Naive B cell (primary cell): ENCODE results near the gene TUBAL3. TPM values are rescaled to one million over a fixed set of nuclear protein-coding genes. Genes with fewer than 3 reads are reported as not detected.

ENCODE experiments used
- ATAC-seq, 2 donors: fragments of 150-1000 bp; cut with Tn5 transposase; 2 replicates each; pipeline ENCODE4 v1.10.0; 2021; ENCODE audit warnings: low read depth in 2 of 2, mild to moderate bottlenecking in 2 of 2, moderate library complexity in 2 of 2
- DNase-seq: peaks from one replicate; pipeline ENCODE4 v3.0.0; 2022
- H3K27ac Mint-ChIP-seq, 6 donors: one replicate each; pipeline ENCODE4 v1.8.0; 2020 to 2022; ENCODE audit warnings: mild to moderate bottlenecking in 6 of 6, mixed read lengths in 6 of 6, moderate library complexity in 5 of 6, inconsistent platforms in 2 of 6
- H3K27me3 Mint-ChIP-seq, 3 donors: one replicate each; pipeline ENCODE4 v1.8.0; 2021 to 2022; ENCODE audit warnings: mixed read lengths in 3 of 3, mild to moderate bottlenecking in 1 of 3
- H3K36me3 Mint-ChIP-seq, 2 donors: one replicate each; pipeline ENCODE4 v1.8.0; 2020 to 2022; ENCODE audit warnings: mixed read lengths in 2 of 2, inconsistent platforms in 1 of 2, mild to moderate bottlenecking in 1 of 2
- H3K4me1 Mint-ChIP-seq, 3 donors: one replicate each; pipeline ENCODE4 v1.8.0; 2020 to 2022; ENCODE audit warnings: mixed read lengths in 3 of 3, inconsistent platforms in 1 of 3, mild to moderate bottlenecking in 1 of 3, moderate library complexity in 1 of 3
- H3K4me3 Mint-ChIP-seq, 8 donors: one replicate each; pipeline ENCODE4 v1.8.0; 2020 to 2022; ENCODE audit warnings: mild to moderate bottlenecking in 8 of 8, mixed read lengths in 8 of 8, moderate library complexity in 8 of 8, inconsistent platforms in 2 of 8
- H3K9me3 Mint-ChIP-seq, 7 donors: one replicate each; pipeline ENCODE4 v1.8.0; 2020 to 2022; ENCODE audit warnings: mixed read lengths in 7 of 7, mild to moderate bottlenecking in 5 of 7, inconsistent platforms in 2 of 7, moderate library complexity in 1 of 7
- polyA plus RNA-seq, 6 donors: library from polyadenylated mRNA; unstranded; fragments of 300-500 nt; fragmentation: Illumina TruSeq; gene quantifications; one replicate each; pipeline ENCODE4 v1.2.3, GENCODE V29; 2021; ENCODE audit warnings: low read depth in 6 of 6

Gene TUBAL3
- polyA plus RNA-seq, 6 donors from 2014 or later = not detected

GRCh38 chr10:5364890-5365338 lies 39.7 kb downstream of the TUBAL3 start, which contains the start of gene UCN3:
TSS of gene UCN3 (plus strand) at chr10:5364966. CDS start at chr10:5373721, 8,755 bp downstream.
- DNase-seq = no peak
- no peak for ATAC-seq
- H3K4me3 Mint-ChIP-seq = no peak within 1 kb of the TSS
- H3K27me3 Mint-ChIP-seq = peaks cover 15 to 31% (median 18%) of the 10 kb centered on the region in 3 donors
- peak within 1 kb of the TSS in 1 of 6 donors; percentile 4 for H3K27ac Mint-ChIP-seq
- no peaks in the 10 kb centered on the region for H3K36me3 Mint-ChIP-seq
- no peaks in the 10 kb centered on the region for H3K9me3 Mint-ChIP-seq
- H3K4me1 Mint-ChIP-seq = no peaks in the 10 kb centered on the region

DNA sequence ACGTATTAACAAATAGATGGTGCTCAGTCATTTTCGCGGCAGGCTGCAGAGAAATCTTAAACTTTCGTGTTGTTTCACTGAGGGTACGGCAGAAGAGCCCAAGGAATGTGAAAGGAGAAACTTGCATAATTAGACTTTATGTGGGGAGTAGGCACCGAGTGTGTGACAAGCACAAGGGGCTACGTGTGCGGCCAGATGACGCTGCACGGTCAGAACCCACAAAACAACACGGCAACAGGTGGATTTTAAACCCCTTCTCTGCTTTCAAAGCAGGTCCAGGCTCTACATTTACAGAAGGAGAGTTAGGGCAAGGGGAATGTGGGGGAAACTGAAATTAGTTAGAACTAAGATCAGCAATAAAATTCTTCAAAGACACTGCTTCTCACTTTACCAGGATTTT lies 40.3 kb downstream of the TUBAL3 start:
- Mint-ChIP-seq H3K4me1 (no peaks in the 10 kb centered on the region), H3K27ac (no peak overlapping the region), H3K9me3 (no peaks in the 10 kb centered on the region), H3K36me3 (no peaks in the 10 kb centered on the region), H3K4me3 (no peak overlapping the region), H3K27me3 (peaks cover 18 to 35% (median 19%) of the 10 kb centered on the region in 3 donors)
- no peak for ATAC-seq
- DNase-seq = no peak

DNA sequence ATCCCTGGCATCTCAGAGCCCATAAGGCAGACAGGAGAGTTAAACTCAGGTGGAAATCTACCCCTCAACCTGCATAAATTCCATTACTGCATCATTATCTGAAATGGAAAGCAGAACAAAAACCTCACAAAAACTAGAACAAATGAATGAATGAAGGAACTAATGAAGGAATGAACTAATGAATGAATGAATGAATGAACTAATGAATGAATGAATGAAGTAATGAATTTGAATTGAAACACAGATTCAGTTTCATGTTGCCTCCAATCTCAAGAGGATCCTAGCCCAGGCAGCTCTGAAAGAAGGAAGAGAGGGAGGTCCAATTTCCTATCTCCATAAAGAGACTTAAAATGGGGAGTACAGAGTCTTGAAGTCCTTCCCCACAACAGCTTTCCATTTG lies 41.8 kb downstream of the TUBAL3 start:
- Mint-ChIP-seq H3K4me1 (no peaks in the 10 kb centered on the region), H3K4me3 (no peak overlapping the region), H3K36me3 (no peaks in the 10 kb centered on the region), H3K9me3 (no peaks in the 10 kb centered on the region), H3K27me3 (peaks cover 28 to 44% (median 30%) of the 10 kb centered on the region in 3 donors), H3K27ac (no peak overlapping the region)
- no peak for DNase-seq
- no peak for ATAC-seq

GRCh38 chr10:5361966-5362365 lies 42.7 kb downstream of the TUBAL3 start:
- Mint-ChIP-seq H3K4me1 (no peaks in the 10 kb centered on the region), H3K4me3 (no peak overlapping the region), H3K9me3 (no peaks in the 10 kb centered on the region), H3K36me3 (no peaks in the 10 kb centered on the region), H3K27me3 (peaks cover 35 to 48% (median 38%) of the 10 kb centered on the region in 3 donors), H3K27ac (no peak overlapping the region)
- no peak for ATAC-seq
- no peak for DNase-seq

- H3K4me1 Mint-ChIP-seq = no peaks in the 10 kb centered on the region
- no peaks in the 10 kb centered on the region for H3K36me3 Mint-ChIP-seq
- no peak for DNase-seq
- H3K27me3 Mint-ChIP-seq = peaks cover 32 to 45% (median 40%) of the 10 kb centered on the region in 3 donors
- no peak for ATAC-seq
- peak overlapping the region in 1 of 6 donors; percentile 30 for H3K27ac Mint-ChIP-seq
- no peak overlapping the region for H3K4me3 Mint-ChIP-seq
- no peaks in the 10 kb centered on the region for H3K9me3 Mint-ChIP-seq
These were observed 44.2 kb downstream of the TUBAL3 start for GRCh38 chr10:5360318-5360915.

GRCh38 chr10:5356302-5356763 lies 48.3 kb downstream of the TUBAL3 start:
- H3K36me3 Mint-ChIP-seq = no peaks in the 10 kb centered on the region
- H3K27ac Mint-ChIP-seq = no peak overlapping the region
- H3K9me3 Mint-ChIP-seq = no peaks in the 10 kb centered on the region
- ATAC-seq = no peak
- peaks cover 29 to 38% (median 35%) of the 10 kb centered on the region in 3 donors for H3K27me3 Mint-ChIP-seq
- no peak overlapping the region for H3K4me3 Mint-ChIP-seq
- H3K4me1 Mint-ChIP-seq = no peaks in the 10 kb centered on the region
- DNase-seq = no peak

GRCh38 chr10:5355594-5356301 lies 48.9 kb downstream of the TUBAL3 start:
- Mint-ChIP-seq H3K4me1 (no peaks in the 10 kb centered on the region), H3K4me3 (no peak overlapping the region), H3K9me3 (no peaks in the 10 kb centered on the region), H3K36me3 (no peaks in the 10 kb centered on the region), H3K27me3 (peaks cover 27 to 35% (median 33%) of the 10 kb centered on the region in 3 donors), H3K27ac (no peak overlapping the region)
- ATAC-seq (no peak), DNase-seq (no peak)

DNA sequence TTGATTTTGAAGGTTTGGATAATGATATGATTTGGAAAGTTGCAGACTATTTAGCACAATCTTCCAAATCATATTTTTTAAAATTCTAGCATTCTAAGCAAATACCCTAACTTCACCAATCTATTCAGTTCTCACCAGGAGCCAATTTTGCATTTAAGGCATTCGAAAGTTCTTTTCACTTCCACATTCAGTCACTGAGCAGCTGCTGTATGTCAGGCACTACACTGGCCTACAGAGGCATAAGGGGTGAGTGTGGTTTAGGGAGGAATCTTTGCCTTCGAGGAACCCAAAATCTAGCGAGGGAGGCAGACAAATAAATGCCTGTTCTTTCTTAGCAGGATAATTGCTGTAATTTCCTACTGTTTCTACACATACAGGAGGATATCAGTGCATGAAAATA lies 50.6 kb downstream of the TUBAL3 start:
- H3K27ac Mint-ChIP-seq = no peak overlapping the region
- H3K36me3 Mint-ChIP-seq = no peaks in the 10 kb centered on the region
- H3K4me3 Mint-ChIP-seq = no peak overlapping the region
- DNase-seq (no peak), ATAC-seq (no peak)
- H3K27me3 Mint-ChIP-seq = peaks cover 21 to 35% (median 24%) of the 10 kb centered on the region in 3 donors
- no peaks in the 10 kb centered on the region for H3K9me3 Mint-ChIP-seq
- H3K4me1 Mint-ChIP-seq = no peaks in the 10 kb centered on the region

DNA sequence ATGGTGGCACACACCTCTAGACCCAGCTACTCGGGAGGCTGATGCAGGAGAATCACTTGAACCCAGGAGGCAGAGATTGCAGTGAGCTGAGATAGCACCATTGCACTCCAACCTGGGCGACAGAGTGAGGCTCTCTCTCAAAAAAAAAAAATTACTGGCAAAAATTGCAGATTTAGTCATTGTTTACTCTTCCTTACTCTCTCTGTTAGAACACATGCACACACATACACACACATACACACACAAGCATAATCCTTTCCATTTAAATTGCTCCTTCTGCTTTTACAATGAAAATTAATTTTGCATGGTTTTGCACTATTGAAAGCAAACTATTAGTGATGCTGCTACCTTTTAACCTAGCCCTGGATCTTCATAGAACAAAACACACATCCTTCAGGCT lies 55.3 kb downstream of the TUBAL3 start:
- no peak for ATAC-seq
- Mint-ChIP-seq H3K4me3 (no peak overlapping the region), H3K9me3 (no peaks in the 10 kb centered on the region)

GRCh38 chr10:5346881-5347280 lies 57.7 kb downstream of the TUBAL3 start:
- ATAC-seq (no peak), DNase-seq (no peak)
- H3K4me3 Mint-ChIP-seq = no peak overlapping the region
- no peak overlapping the region for H3K27ac Mint-ChIP-seq
- no peaks in the 10 kb centered on the region for H3K9me3 Mint-ChIP-seq
- H3K36me3 Mint-ChIP-seq = no peaks in the 10 kb centered on the region
- H3K27me3 Mint-ChIP-seq = no peaks in the 10 kb centered on the region
- no peaks in the 10 kb centered on the region for H3K4me1 Mint-ChIP-seq

More for the DNA sequence above, 55.3 kb downstream of the TUBAL3 start:
- no peak overlapping the region for H3K27ac Mint-ChIP-seq
- peaks cover 0 to 2% (median 0%) of the 10 kb centered on the region in 3 donors for H3K27me3 Mint-ChIP-seq
- H3K4me1 Mint-ChIP-seq = no peaks in the 10 kb centered on the region
- no peak for DNase-seq
- no peaks in the 10 kb centered on the region for H3K36me3 Mint-ChIP-seq

DNA sequence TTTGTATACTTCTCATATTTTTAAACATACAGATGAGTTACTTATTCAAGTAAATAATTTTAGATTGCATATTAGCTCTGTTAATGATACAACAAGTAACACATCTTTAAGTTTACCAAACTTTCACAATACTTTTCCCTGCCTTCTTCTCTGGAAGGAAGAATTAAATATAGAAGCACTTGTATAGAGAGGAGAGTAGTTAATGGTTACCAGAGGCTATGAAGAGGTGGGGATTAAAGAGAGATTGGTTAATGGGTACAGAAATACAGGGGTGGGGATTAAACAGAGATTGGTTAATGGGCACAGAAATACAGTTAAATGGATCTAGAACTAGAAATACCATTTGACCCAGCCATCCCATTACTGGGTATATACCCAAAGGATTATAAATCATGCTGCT lies 59.9 kb downstream of the TUBAL3 start:
- H3K27ac Mint-ChIP-seq = no peak overlapping the region
- H3K36me3 Mint-ChIP-seq = no peaks in the 10 kb centered on the region
- no peaks in the 10 kb centered on the region for H3K4me1 Mint-ChIP-seq
- H3K4me3 Mint-ChIP-seq = no peak overlapping the region
- ATAC-seq = no peak
- peaks cover 0 to 4% (median 0%) of the 10 kb centered on the region in 3 donors for H3K27me3 Mint-ChIP-seq
- H3K9me3 Mint-ChIP-seq = no peaks in the 10 kb centered on the region
- DNase-seq = no peak

- no peaks in the 10 kb centered on the region for H3K36me3 Mint-ChIP-seq
- no peak for ATAC-seq
- H3K4me3 Mint-ChIP-seq = no peak overlapping the region
- H3K9me3 Mint-ChIP-seq = no peaks in the 10 kb centered on the region
- H3K27ac Mint-ChIP-seq = no peak overlapping the region
- no peaks in the 10 kb centered on the region for H3K4me1 Mint-ChIP-seq
- H3K27me3 Mint-ChIP-seq = peaks cover 0 to 4% (median 0%) of the 10 kb centered on the region in 3 donors
- DNase-seq = no peak
These were observed 60.6 kb downstream of the TUBAL3 start for GRCh38 chr10:5343979-5344378.

GRCh38 chr10:5343561-5343960 lies 61.1 kb downstream of the TUBAL3 start:
- ATAC-seq (no peak), DNase-seq (no peak)
- Mint-ChIP-seq H3K27me3 (peaks cover under 1 to 4% (median 2%) of the 10 kb centered on the region in 3 donors), H3K4me3 (no peak overlapping the region), H3K36me3 (no peaks in the 10 kb centered on the region), H3K4me1 (no peaks in the 10 kb centered on the region), H3K9me3 (no peaks in the 10 kb centered on the region), H3K27ac (no peak overlapping the region)
